IMR-90 (cell line): ENCODE measurements around the gene PRKN.
"Not testable (repeated sequence)": the region's sequence is repeated elsewhere in the genome, so short reads cannot be mapped to it uniquely, and the experiment has no call there.

Source experiments
- CTCF ChIP-seq: conservative IDR thresholded peaks from 2 replicates; pipeline ENCODE4 v1.5.1; 2012; ENCODE audit warnings: mild to moderate bottlenecking, low read depth, low read length, improper control_type of control experiment
- NFE2L2 ChIP-seq: fragments of 150-350 bp; IDR thresholded peaks from 2 replicates; pipeline ENCODE4 v1.6.1; 2016; ENCODE audit warnings: low read depth, mild to moderate bottlenecking, low read length
- POLR2A ChIP-seq: IDR thresholded peaks from 2 replicates; pipeline ENCODE4 v1.6.1; 2012; ENCODE audit warnings: mild to moderate bottlenecking, low read depth, low read length

GRCh38 chr6:161309774-161310173, 1417.8 kb downstream of the PRKN start:
- TF ChIP-seq CTCF, NFE2L2, POLR2A: not testable (repeated sequence)
